SU-DHL-6 (cell line): ENCODE data around the gene UBE2E1.

Experiments
- EZH2phosphoT487 ChIP-seq: fragments of 200-600 bp; sonication (generic), shearing (Covaris generic); conservative IDR thresholded peaks from 2 replicates; pipeline ENCODE4 v1.6.1; 2018; ENCODE audit warnings: mild to moderate bottlenecking, antibody characterized with exemption, low read length, moderate library complexity, mixed read lengths
- TF ChIP-seq, protein P1 (sequence below): fragments of 200-600 bp; sonication (generic); IDR thresholded peaks from one replicate; pipeline ENCODE4 v1.5.1; 2017; ENCODE audit warnings: antibody characterized with exemption, mild to moderate bottlenecking, low read length, moderate library complexity; ENCODE audit not compliant: insufficient read depth, poor library complexity, severe bottlenecking

DNA sequence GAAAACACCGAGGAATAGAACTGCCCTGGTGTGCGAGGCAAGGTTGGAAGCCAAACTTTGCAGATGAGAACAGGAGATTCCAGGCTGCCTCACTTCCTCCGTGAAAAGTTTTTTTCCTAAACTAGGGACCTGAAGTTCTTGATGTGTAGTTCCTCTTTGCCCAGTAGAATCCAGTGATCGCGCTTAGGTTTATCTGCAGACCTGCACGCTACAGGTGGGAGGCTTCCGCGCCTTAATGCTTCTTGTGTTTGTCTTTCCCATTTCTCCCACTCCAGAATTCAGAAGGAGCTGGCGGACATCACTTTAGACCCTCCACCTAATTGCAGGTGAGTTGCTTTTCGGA is 5.4 kb downstream of the UBE2E1 start:
- TF ChIP-seq, protein P1, sequence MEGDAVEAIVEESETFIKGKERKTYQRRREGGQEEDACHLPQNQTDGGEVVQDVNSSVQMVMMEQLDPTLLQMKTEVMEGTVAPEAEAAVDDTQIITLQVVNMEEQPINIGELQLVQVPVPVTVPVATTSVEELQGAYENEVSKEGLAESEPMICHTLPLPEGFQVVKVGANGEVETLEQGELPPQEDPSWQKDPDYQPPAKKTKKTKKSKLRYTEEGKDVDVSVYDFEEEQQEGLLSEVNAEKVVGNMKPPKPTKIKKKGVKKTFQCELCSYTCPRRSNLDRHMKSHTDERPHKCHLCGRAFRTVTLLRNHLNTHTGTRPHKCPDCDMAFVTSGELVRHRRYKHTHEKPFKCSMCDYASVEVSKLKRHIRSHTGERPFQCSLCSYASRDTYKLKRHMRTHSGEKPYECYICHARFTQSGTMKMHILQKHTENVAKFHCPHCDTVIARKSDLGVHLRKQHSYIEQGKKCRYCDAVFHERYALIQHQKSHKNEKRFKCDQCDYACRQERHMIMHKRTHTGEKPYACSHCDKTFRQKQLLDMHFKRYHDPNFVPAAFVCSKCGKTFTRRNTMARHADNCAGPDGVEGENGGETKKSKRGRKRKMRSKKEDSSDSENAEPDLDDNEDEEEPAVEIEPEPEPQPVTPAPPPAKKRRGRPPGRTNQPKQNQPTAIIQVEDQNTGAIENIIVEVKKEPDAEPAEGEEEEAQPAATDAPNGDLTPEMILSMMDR: no peak
- no peak for TF ChIP-seq EZH2phosphoT487
